Erythroblast (primary cell): ENCODE data around the gene IL17RC.

Experiments used
- GATA1 ChIP-seq: IDR thresholded peaks from 2 replicates; pipeline ENCODE4 v1.6.1; 2011; ENCODE audit warnings: low read depth, mild to moderate bottlenecking, control low read depth, low read length, moderate library complexity
- POLR2A ChIP-seq: IDR thresholded peaks from 2 replicates; pipeline ENCODE4 v1.6.1; 2011; ENCODE audit warnings: mild to moderate bottlenecking, low read length

DNA sequence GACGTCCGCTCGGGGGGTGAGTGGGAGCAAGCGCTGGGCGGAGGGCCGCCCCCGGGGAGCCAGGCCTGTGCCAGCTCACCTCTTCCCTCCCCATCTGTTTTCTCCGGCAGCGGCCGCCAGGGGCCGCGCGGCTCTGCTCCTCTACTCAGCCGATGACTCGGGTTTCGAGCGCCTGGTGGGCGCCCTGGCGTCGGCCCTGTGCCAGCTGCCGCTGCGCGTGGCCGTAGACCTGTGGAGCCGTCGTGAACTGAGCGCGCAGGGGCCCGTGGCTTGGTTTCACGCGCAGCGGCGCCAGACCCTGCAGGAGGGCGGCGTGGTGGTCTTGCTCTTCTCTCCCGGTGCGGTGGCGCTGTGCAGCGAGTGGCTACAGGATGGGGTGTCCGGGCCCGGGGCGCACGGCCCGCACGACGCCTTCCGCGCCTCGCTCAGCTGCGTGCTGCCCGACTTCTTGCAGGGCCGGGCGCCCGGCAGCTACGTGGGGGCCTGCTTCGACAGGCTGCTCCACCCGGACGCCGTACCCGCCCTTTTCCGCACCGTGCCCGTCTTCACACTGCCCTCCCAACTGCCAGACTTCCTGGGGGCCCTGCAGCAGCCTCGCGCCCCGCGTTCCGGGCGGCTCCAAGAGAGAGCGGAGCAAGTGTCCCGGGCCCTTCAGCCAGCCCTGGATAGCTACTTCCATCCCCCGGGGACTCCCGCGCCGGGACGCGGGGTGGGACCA, 16.1 kb downstream of the IL17RC start:
- no peak for TF ChIP-seq POLR2A
- TF ChIP-seq GATA1: no peak
